SKM-1 (cell line): ENCODE data around the gene FOXD2.

ENCODE experiments used
- DNase-seq: peaks from one replicate; lab custom pipeline; 2025; ENCODE audit not compliant: unreplicated experiment; lab: John Stamatoyannopoulos, UW

The FOXD2 gene

GRCh38 chr1:47437447-47438164, at the start of gene FOXD2:
Gene FOXD2 (plus strand): TSS chr1:47438044. CDS start chr1:47438136, 92 bp downstream.
- DNase-seq, result peak; percentile 65

- peak; percentile 43 for DNase-seq
These were observed 49.0 kb upstream of the FOXD2 start for GRCh38 chr1:47388891-47389238.

GRCh38 chr1:47389731-47390130, 48.1 kb upstream of the FOXD2 start:
- no peak for DNase-seq

GRCh38 chr1:47390843-47391242, 47.0 kb upstream of the FOXD2 start:
- DNase-seq, result no peak

GRCh38 chr1:47393141-47393540, 44.7 kb upstream of the FOXD2 start:
- DNase-seq, result no peak

GRCh38 chr1:47395433-47395832, 42.4 kb upstream of the FOXD2 start:
- no peak for DNase-seq

- DNase-seq, result no peak
These were observed 41.1 kb upstream of the FOXD2 start for GRCh38 chr1:47396671-47397196.

GRCh38 chr1:47399138-47399845, 38.6 kb upstream of the FOXD2 start:
- no peak for DNase-seq

- DNase-seq, result no peak
These were observed 38.0 kb upstream of the FOXD2 start for GRCh38 chr1:47399846-47400155.

- no peak for DNase-seq
These were observed 36.1 kb upstream of the FOXD2 start for GRCh38 chr1:47401761-47402160.

- DNase-seq, result no peak
These were observed 35.3 kb upstream of the FOXD2 start for GRCh38 chr1:47402591-47402990.

- no peak for DNase-seq
These were observed 34.4 kb upstream of the FOXD2 start for GRCh38 chr1:47403321-47403910.

- no peak for DNase-seq
These were observed 32.1 kb upstream of the FOXD2 start for GRCh38 chr1:47405697-47406096.

- DNase-seq, result no peak
These were observed 30.9 kb upstream of the FOXD2 start for GRCh38 chr1:47406966-47407365.

GRCh38 chr1:47407481-47407880, 30.4 kb upstream of the FOXD2 start:
- DNase-seq, result no peak

GRCh38 chr1:47409311-47410067, 28.4 kb upstream of the FOXD2 start:
- no peak for DNase-seq

GRCh38 chr1:47410068-47410455, 27.8 kb upstream of the FOXD2 start:
- DNase-seq, result no peak

- DNase-seq, result no peak
These were observed 26.4 kb upstream of the FOXD2 start for GRCh38 chr1:47411436-47411835.

- no peak for DNase-seq
These were observed 25.4 kb upstream of the FOXD2 start for GRCh38 chr1:47412437-47412836.

- DNase-seq, result no peak
These were observed 22.0 kb upstream of the FOXD2 start, which contains the start of gene FOXE3 for GRCh38 chr1:47415728-47416318. Gene FOXE3 (plus strand): TSS chr1:47416285. CDS start chr1:47416316, 31 bp downstream.
